GM12878 (cell line): Measurements from ENCODE around the gene PPP1R18. TPM values are rescaled to one million over a fixed set of nuclear protein-coding genes. Genes with fewer than 3 reads are reported as not detected.

Experiments used
- ATAC-seq: fragments of 200-7000 bp; cut with Tn5 transposase; 3 replicates; pipeline ENCODE4 v1.9.1; 2020; ENCODE audit warnings: mild to moderate bottlenecking, moderate library complexity
- BruUV-seq: library from RNA; stranded (reverse); fragments of 400-500 nt; replicated peaks from 2 replicates; lab custom pipeline; 2021; lab: Mats Ljungman, UMichigan
- CTCF ChIA-PET: fragments of 300-600 bp; sonication (Branson Sonifier 250); formaldehyde crosslinking; extraction: SDS; loops from one replicate; lab custom pipeline; 2021; ENCODE audit warnings: inconsistent platforms; lab: Yijun Ruan, JAX
- POLR2A ChIA-PET: fragments of 350-600 bp; formaldehyde crosslinking; extraction: SDS; loops from one replicate; lab custom pipeline; 2021; ENCODE audit warnings: inconsistent platforms; lab: Charles Lee
- RAD21 ChIA-PET: fragments of 300-600 bp; sonication (Branson Sonifier 250); formaldehyde crosslinking; loops from one replicate; lab custom pipeline; 2023; ENCODE audit warnings: antibody characterized with exemption; ENCODE audit not compliant: unreplicated experiment; lab: Charles Lee
- SMC1A ChIA-PET: fragments of 300-600 bp; sonication (Branson Sonifier 250); formaldehyde crosslinking; loops from one replicate; lab custom pipeline; 2023; ENCODE audit not compliant: unreplicated experiment, uncharacterized antibody; lab: Charles Lee
- DNase-seq: peaks from one replicate; pipeline ENCODE4 v3.0.0-alpha.2; 2011; ENCODE audit warnings: low read depth, low spot score
- FAIRE-seq: peaks from 3 replicates; lab custom pipeline; 2011; peaks lifted over from hg19 to GRCh38; lab: Jason Lieb, UNC
- H2AFZ ChIP-seq: 2 replicates; pipeline ENCODE4 v1.6.0; 2011; ENCODE audit warnings: low read depth, low read length, control low read depth; ENCODE audit not compliant: control insufficient read depth
- H3K27ac ChIP-seq: 2 replicates; pipeline ENCODE4 v1.5.1; 2011; ENCODE audit warnings: control low read depth; ENCODE audit not compliant: control insufficient read depth, insufficient read depth
- H3K27me3 ChIP-seq, 2 experiments: replicated peaks in 1 of 2; 2 replicates each; pipeline versions ENCODE4 v1.6.0 to v1.6.1; 2011; ENCODE audit warnings: low read length in 1 of 2; ENCODE audit not compliant: control insufficient read depth in 2 of 2, insufficient read depth in 2 of 2
- H3K36me3 ChIP-seq, 2 experiments: 2 replicates each; pipeline ENCODE4 v1.5.1; 2011; ENCODE audit warnings: low read length in 1 of 2; ENCODE audit not compliant: control insufficient read depth in 2 of 2, insufficient read depth in 2 of 2
- H3K4me1 ChIP-seq: 2 replicates; pipeline ENCODE4 v1.6.1; 2011; ENCODE audit warnings: mild to moderate bottlenecking, low read length, moderate library complexity, mixed read lengths; ENCODE audit not compliant: control insufficient read depth, insufficient read depth
- H3K4me2 ChIP-seq: 2 replicates; pipeline ENCODE4 v1.6.0; 2011; ENCODE audit warnings: control low read depth; ENCODE audit not compliant: control insufficient read depth, insufficient read depth
- H3K4me3 ChIP-seq: fragments of 200-600 bp; sonication (generic); 2 replicates; pipeline ENCODE4 v1.5.1; 2016
- H3K79me2 ChIP-seq: 2 replicates; pipeline ENCODE4 v1.6.0; 2011; ENCODE audit warnings: low read length; ENCODE audit not compliant: control insufficient read depth, insufficient read depth
- H3K9ac ChIP-seq: 2 replicates; pipeline ENCODE4 v1.8.0; 2011; ENCODE audit warnings: low read length, control low read depth, mixed read lengths; ENCODE audit not compliant: control insufficient read depth, insufficient read depth
- H3K9me3 ChIP-seq: replicated peaks from 3 replicates; pipeline ENCODE4 v1.5.1; 2011; ENCODE audit warnings: mild to moderate bottlenecking, low read length; ENCODE audit not compliant: control insufficient read depth, insufficient read depth
- H4K20me1 ChIP-seq: 2 replicates; pipeline ENCODE4 v1.6.0; 2011; ENCODE audit not compliant: control insufficient read depth, insufficient read depth
- POLR2AphosphoS5 ChIP-seq: IDR thresholded peaks from 2 replicates; pipeline ENCODE4 v1.6.1; 2011; ENCODE audit warnings: mild to moderate bottlenecking, low read length, inconsistent platforms
- ZNF217 ChIP-seq: fragments of 450-650 bp; IDR thresholded peaks from 2 replicates; pipeline ENCODE4 v1.6.1; 2017; ENCODE audit warnings: antibody characterized with exemption, mild to moderate bottlenecking
- WGBS: methylation state at CpG from one replicate; pipeline ENCODE4 v1.1.6; 2016; ENCODE audit warnings: low lambda C conversion rate; ENCODE audit not compliant: insufficient replicate concordance, insufficient coverage; ENCODE audit errors: missing lambda C conversion rate; 5-methylcytosine and 5-hydroxymethylcytosine counted together
- in situ Hi-C: fragments of 300-500 bp; cut with MboI; formaldehyde crosslinking; loops from 9 replicates; pipeline ENCODE4 v1.14.3; 2018; ENCODE audit warnings: mixed read lengths
- intact Hi-C: fragments of 100-400 bp; cut with micrococcal nuclease; formaldehyde crosslinking; loops from one replicate; pipeline ENCODE4 v1.14.2; 2022; ENCODE audit not compliant: unreplicated experiment
- polyA plus RNA-seq, 11 experiments: library from polyadenylated mRNA; depleted of rRNA in 4 of 11; unstranded in 6 of 11; stranded (reverse) in 5 of 11; fragments of >200 nt; fragmentation: Nextera tagmentation in 4 of 11; fragmentation: Illumina TruSeq in 1 of 11; extraction: Ambion mirVana in 4 of 11; extraction: Trizol in 1 of 11; gene quantifications; 1 replicate in 1 of 11; 2 replicates in 10 of 11; pipeline versions ENCODE4 v1.2.1 to v1.2.3, GENCODE V29; 2011 to 2016; ENCODE audit warnings: inconsistent platforms in 2 of 11, missing spikeins in 2 of 11, low read depth in 1 of 11
- total RNA-seq, 4 experiments: library from RNA; depleted of rRNA in 3 of 4; stranded (reverse); fragments of >200 nt in 3 of 4; fragmentation: Illumina TruSeq in 1 of 4; extraction: Trizol in 1 of 4; gene quantifications; 2 replicates each; pipeline versions ENCODE4 v1.2.1 to v1.2.3, GENCODE V29; 2013 to 2021

PPP1R18 gene
- total and polyA plus RNA-seq, 10 of the 15 experiments (the other 5 are each of a cell fraction or from before 2014, with no cell fraction given) = 21.0 to 119 (median 52.6) TPM

DNA sequence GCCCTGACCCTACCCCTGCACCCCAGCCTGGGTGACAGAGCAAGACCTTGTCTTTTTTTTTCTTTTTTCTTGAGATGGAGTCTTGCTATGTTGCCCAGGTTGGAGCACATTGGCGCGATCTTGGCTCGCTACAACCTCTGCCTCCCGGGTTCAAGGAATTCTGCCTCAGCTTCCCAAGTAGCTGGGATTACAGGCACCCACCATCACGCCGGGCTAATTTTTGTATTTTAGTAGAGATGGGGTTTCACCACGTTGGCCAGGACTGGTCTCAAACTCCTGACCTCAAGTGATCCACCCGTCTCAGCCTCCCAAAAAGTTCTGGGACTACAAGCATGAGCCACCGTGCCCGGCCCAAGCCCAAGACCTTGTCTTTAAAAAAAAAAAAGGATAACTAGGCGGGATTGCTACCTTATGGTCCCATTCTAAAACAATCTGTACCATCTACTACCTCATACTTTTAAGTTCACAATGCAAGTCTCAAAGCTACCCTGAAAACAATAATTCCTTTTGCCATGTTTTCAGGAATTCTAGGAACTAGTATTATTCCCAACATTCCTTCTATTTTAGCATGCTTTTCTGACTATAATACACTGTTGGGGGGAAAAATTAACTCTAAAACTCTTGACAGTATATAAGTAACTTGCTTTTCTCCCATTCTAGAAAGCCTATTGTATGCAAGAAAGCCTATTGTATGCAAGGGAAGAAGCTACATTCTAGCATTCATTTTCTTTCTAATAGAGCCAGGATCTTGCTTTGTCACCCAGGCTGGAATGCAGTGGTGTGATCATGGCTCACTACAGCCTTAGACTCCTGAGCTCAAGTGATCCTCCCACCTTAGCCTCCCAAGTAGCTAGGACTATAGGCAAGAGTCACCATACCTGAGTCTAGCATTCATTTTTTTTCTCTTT is 40.3 kb upstream of the PPP1R18 start:
- Histone ChIP-seq H3K27ac (no peak overlapping the region), H3K4me3 (no peak overlapping the region), H3K36me3 (peaks cover 28 to 34% of the 10 kb centered on the region in 2 experiments), H4K20me1 (peaks cover 10% of the 10 kb centered on the region), H3K79me2 (peaks cover 39% of the 10 kb centered on the region), H2AFZ (no peak overlapping the region), H3K27me3 (no peaks in the 10 kb centered on the region), H3K4me2 (no peak overlapping the region), H3K9me3 (no peaks in the 10 kb centered on the region), H3K4me1 (peaks cover 17% of the 10 kb centered on the region), H3K9ac (no peak overlapping the region)
- ChIA-PET POLR2A (interaction anchor here (0.5 to 1.5 kb wide), 9 partner anchors 8 to 351 kb away, joined by 3 to 7 read pairs (median 4); no protein-coding TSS in a partner anchor), SMC1A (interaction anchor here (0.6 to 17.7 kb wide), 5 partner anchors 9 to 185 kb away, joined by 3 to 265 read pairs (median 4); no protein-coding TSS in a partner anchor), CTCF (interaction anchor here (1.0 to 22.7 kb wide), 7 partner anchors 8 to 185 kb away, joined by 3 to 487 read pairs (median 5); partner anchors contain the start of gene NRM), RAD21 (interaction anchor here (0.7 to 12.8 kb wide), 4 partner anchors 9 to 116 kb away, joined by 3 to 232 read pairs (median 112); partner anchors contain the start of gene DHX16)
- WGBS = 79% methylated on average over 11 of the region's 11 CpGs
- intact Hi-C loops = loop anchor here (5.0 kb wide), 1 partner anchor 361 kb away; no protein-coding TSS in a partner anchor
- in situ Hi-C loops = no loop called here
- FAIRE-seq (no peak), DNase-seq (no peak), ATAC-seq (no peak)
- no TSS peak for BruUV-seq
- peak; percentile 22; the same call in 1 of the 2 replicates for TF ChIP-seq POLR2AphosphoS5
- no peak for TF ChIP-seq ZNF217
